Ishikawa (cell line): ENCODE measurements around the gene SH3RF3.

Experiments used
- EP300 ChIP-seq: IDR thresholded peaks from 2 replicates; pipeline ENCODE4 v1.6.1; 2012; ENCODE audit warnings: borderline replicate concordance
- MAX ChIP-seq: IDR thresholded peaks from 2 replicates; pipeline ENCODE4 v1.6.1; 2012
- REST ChIP-seq: IDR thresholded peaks from 2 replicates; pipeline ENCODE4 v1.6.1; 2012; ENCODE audit warnings: low read depth, mild to moderate bottlenecking
- TAF1 ChIP-seq: IDR thresholded peaks from 2 replicates; pipeline ENCODE4 v1.6.1; 2012; ENCODE audit warnings: low read depth, mild to moderate bottlenecking
- YY1 ChIP-seq: IDR thresholded peaks from 2 replicates; pipeline ENCODE4 v1.6.1; 2012; ENCODE audit warnings: low read depth

GRCh38 chr2:109333414-109334210, 204.6 kb downstream of the SH3RF3 start:
- TF ChIP-seq YY1, result no peak
- TF ChIP-seq MAX, result no peak
- TF ChIP-seq TAF1, result no peak
- no peak for TF ChIP-seq REST
- no peak for TF ChIP-seq EP300
